ENCODE results near the gene FAM90A1.
"Not testable (repeated sequence)": the region's sequence is repeated elsewhere in the genome, so short reads cannot be mapped to it uniquely, and the experiment has no call there.

Gene FAM90A1

DNA sequence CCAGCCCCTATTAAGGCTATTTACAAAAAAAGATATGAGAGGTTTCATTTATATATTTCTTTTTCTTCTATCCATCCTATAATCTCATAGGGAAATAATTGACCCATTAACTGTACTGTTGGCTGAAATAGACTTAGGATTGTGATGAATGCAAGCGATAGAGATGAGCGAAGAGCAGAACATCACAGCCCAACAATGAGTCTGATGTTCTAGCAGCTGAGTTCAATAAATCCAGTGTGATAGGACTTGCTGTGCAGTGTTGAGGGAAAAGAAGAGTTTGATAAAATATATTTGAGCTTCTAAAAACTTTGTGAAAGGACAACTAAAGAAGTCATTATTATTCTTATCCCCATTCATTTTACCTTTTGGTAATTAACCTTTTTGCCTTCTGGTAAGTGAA is 54.5 kb downstream of the FAM90A1 start:
- H2AFZ ChIP-seq (ENCODE audit: low read depth, low read length) = not testable (repeated sequence)

More for the DNA sequence above, 54.5 kb downstream of the FAM90A1 start:
- H3K4me3 ChIP-seq (ENCODE audit: low read length); H3K36me3 ChIP-seq (ENCODE audit: insufficient read depth, low read length); H3K27me3 ChIP-seq (ENCODE audit: insufficient read depth, low read length); H3K9me3 ChIP-seq (ENCODE audit: low read length); H3K4me1 ChIP-seq (ENCODE audit: insufficient read depth, low read length): not testable (repeated sequence)
